GM21360 (cell line): Measurements from ENCODE around the gene MYL11.
"Not testable (repeated sequence)": the region's sequence is repeated elsewhere in the genome, so short reads cannot be mapped to it uniquely, and the experiment has no call there.

Experiments used
- ATAC-seq: cut with Tn5 transposase; IDR thresholded peaks from one replicate; pipeline ENCODE4 v1.9.1; 2021; ENCODE audit warnings: mild to moderate bottlenecking, moderate library complexity; ENCODE audit not compliant: unreplicated experiment

MYL11 gene

DNA sequence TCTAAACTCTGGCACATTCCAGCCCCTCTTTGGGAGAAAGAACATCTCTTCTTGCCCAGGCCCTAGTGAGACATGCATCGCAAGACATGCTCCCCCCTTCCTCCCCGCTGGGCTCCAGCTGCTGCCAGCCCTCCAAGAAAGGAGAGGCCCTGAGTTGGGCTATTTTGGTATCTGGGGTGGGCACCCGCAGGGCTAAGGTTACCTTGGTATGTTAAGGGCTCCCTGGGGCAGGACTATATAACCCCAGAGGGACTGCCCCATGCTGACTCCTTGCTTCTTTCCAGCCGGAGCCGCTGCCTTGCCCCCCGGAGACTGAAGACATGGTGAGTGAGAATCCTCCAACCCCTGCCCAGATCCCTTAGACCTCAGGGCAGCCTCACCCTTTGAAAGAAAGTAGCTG is at the start of gene MYL11:
Gene MYL11 (plus strand): TSS at position 265 of the 400 bp plus-strand sequence. CDS start 56 bp downstream, at position 321.
- no peak for ATAC-seq

GRCh38 chr16:30334473-30334989 is 40.1 kb upstream of the MYL11 start:
- peak; percentile 71 for ATAC-seq

GRCh38 chr16:30335028-30335597 is 39.5 kb upstream of the MYL11 start:
- ATAC-seq: peak; percentile 61

- peak; percentile 4 for ATAC-seq
Observed at GRCh38 chr16:30335598-30336474, 38.8 kb upstream of the MYL11 start.

DNA sequence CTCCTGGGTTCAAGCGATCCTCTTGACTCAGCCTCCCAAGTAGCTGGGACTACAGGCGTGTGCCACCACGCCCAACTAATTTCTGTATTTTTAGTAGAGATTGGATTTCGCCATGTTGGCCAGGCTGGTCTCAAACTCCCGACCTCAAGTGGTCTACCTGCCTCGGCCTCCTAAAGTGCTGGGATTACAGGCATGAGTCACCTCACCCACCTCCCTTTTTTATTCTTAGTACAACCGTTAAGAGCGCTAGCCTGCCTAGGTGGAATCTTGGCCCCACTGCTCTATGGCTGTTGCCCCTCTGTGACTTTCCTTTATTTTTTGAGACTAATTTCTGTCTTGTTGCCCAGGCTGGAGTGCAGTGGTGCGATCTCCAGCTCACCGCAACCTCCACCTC is 36.6 kb upstream of the MYL11 start:
- ATAC-seq: not testable (repeated sequence)

GRCh38 chr16:30338715-30339114 is 35.9 kb upstream of the MYL11 start:
- not testable (repeated sequence) for ATAC-seq

GRCh38 chr16:30340621-30341020 is 34.0 kb upstream of the MYL11 start:
- no peak for ATAC-seq

GRCh38 chr16:30341971-30342370 is 32.6 kb upstream of the MYL11 start:
- ATAC-seq: not testable (repeated sequence)

- no peak for ATAC-seq
Observed at GRCh38 chr16:30342751-30343490, 31.7 kb upstream of the MYL11 start.

GRCh38 chr16:30343491-30343820 is 31.1 kb upstream of the MYL11 start:
- not testable (repeated sequence) for ATAC-seq

GRCh38 chr16:30346286-30346685 is 28.3 kb upstream of the MYL11 start:
- no peak for ATAC-seq

GRCh38 chr16:30348113-30348512 is 26.5 kb upstream of the MYL11 start:
- ATAC-seq: no peak

- no peak for ATAC-seq
Observed at GRCh38 chr16:30348929-30349328, 25.7 kb upstream of the MYL11 start.

DNA sequence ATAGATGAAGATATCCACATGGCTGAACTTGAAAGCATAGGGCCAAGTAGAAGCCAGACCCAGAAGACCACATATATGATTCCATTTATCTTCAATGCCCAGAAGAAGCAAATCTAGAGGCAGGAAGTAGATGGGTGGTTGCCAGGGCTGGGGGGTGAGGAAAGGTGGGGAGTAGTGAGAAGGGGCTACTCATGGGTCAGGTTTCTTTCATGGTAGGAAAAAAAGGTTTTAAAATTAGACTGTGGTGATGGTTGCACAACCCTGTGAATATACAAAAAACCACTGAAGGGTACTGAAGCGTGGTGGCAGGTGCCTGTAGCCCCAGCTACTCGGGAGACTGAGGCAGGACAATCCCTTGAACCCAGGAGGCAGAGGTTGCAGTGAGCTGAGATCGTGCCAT is 24.9 kb upstream of the MYL11 start:
- ATAC-seq: no peak

DNA sequence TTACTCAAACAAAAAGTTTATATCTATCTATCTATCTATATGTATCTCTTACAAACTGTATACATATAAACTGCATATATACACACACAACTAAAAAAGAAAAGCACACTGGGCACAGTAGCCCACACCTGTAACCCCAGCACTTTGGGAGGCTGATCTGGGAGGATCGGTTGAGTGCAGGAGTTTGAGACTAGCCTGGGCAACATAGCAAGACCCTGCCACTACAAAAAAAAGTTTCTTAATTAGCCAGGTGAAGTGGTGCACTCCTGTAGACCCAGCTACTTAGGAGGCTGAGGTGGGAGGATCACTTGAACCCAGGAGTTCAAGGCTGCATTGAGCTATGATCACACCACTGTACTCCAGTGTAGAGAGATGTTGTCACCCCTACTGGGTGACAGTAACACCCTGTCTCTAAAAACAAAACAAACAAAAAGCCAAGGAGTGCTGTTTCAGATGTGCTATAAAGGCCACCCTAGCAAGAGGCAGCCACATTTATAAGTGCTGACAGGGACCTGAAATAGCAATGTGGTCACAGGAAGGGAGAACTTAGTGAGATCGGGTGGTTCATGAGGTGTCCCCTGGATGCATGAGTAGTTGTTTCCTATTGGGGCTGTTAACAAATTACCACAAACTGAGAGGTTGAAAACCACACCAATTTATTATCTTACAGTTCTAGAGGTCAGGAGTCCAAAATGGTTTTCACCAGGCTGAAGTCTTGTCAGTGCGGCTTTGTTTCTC is 24.3 kb upstream of the MYL11 start:
- ATAC-seq: no peak

DNA sequence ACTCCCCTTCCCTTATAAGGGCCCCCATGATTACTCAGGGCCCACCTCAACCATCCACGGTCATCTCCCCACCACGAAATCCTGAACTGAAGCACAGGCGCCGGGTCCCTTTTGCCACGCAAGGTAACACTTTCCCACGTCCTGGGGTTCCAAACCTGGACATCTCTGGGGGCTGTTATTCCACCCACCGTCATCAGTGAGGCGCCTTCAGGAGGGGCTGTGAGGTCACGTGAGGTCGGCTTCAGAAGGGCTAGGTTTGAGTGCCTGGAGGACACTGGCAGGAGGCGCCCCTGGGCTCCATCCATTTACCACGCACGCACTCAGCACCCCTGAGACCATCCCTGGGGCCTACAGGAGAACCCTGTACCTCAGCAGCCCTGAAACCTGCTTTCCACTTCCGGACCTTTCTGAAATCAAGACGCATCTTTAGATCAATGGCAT is 23.6 kb upstream of the MYL11 start:
- no peak for ATAC-seq

DNA sequence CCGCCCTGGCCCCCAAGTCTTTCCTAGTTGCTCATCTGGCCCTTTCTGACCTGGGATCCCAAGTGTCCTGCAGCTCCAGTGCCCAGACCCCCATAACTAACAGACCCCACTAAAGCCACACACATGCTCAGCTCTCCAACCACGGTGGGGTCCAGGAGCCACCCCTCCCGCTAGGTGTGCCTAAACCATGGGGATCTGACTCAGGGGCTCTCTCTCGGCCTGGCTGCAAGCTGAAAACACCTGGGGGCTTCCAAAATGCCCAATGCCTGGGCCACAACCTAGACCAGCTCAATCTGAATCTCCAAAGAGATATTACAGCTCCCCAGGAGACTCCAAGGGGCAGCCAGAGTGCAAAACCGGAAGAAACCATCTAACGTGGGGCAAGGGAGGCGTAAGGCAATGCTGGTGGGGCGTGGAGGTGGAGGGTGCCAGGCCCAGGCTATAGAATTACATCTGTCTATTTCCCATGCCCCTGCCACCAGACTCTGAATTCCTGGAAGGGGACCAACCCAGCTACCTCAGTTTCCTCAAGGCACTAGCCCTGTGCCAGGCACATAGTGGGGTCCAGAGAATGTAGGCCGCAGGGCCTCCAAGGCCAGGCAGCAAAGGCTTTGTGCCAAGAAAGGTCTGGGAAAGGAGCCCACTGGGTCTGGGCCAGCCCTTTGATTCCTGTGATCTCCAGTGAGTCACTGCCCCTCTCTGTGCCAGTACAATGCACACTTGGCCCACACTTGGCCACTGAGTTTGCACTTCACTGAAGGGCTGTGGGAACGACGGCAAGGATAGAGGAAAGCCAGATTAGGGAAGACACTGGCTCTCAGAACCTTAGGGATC is 22.8 kb upstream of the MYL11 start:
- no peak for ATAC-seq

DNA sequence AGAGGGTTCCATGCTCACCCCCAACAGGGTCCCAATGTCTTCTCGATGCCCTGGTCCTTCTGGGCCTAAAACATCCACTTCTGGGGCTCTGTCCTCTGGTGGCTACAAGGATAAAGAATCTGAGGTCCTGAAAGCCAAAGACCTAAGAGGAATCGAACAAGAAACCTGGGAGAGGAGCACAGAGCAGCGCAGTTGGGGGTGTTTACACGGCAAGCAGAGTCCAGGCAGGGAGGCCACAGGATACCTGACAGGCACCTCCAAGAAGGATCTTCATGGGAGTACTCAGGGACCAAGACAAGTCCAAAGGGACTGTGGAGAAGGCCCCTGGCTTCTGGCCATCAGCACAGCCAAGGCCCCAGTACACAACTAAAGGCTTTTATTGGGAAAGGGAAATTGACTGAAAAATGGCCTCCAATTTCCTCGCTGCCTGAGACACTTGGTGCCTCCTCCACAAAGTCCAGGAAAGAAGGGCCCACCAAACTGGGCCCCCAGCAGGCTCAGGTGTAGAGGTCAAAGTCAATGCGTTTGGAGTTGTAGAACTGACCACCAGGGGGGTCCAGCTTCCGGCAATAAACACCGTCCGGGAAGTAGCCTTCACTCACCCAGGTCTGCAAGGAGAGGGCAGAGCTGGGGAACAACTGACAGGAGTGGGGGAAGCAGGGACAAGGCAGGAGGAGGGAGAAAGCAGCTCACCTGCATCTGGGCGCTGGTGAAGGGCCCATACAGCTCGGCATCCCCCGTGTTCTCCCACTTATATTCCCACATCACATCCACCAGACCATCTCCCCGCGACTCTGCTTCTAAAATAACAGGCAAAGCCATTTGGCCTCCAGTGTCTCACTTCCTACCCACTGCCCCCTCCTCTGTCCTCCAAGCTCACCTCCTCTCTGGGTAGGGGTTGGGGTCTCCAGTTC is 21.9 kb upstream of the MYL11 start:
- no peak for ATAC-seq
